A549 treated with AZD9567 at 1 μM for 4 hours (cell line): ENCODE results near the gene QSER1. TPM values are rescaled to one million over a fixed set of nuclear protein-coding genes. Genes with fewer than 3 reads are reported as not detected.

Experiments used
- total RNA-seq: library from RNA; stranded (reverse); fragments of 200-300 nt; extraction: Qiagen RNA extraction; gene quantifications from 5 replicates; pipeline ENCODE4 v1.2.3, GENCODE V29; 2022; ENCODE audit not compliant: insufficient read depth

The QSER1 gene
- total RNA-seq: 13.6 to 26.3 TPM (median 17.5 TPM) in 5 replicates

DNA sequence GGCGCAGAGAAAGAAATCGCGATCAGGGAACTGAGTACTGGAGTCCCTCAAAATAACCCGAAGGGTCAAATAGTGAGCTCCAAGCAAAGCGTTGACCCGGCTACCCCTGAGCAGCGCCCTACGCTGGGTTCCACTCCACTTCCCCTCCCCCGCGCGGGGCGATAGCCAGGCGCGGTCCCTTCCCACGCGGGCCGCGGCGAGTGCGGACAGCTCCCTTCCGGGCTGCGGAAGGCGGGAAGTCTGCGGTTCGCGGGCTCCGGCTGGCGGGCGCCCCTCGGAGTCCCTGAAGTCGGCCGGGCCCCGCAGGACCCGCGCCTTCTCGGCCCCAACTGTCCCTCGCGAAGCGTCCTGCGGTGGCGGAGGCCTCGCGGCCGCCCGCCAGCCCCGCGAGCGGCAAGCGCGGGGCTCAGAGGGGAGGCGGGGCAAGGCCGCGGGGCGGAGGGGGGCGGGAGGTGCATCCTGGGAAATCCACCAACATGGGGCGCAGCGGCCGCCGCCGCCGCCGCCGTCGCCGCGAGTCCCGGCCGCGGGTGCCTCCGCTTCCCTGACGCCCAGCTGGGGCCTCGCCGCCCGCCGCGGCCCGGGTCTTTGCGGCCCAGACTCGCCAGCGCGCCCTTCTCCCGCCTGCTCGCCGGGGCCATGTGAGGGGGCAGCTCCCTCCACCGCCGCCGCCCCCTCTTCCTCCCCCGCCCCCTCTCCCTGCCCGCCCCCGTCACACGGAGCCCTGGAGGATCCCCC is at the start of gene QSER1:
QSER1 (plus strand) TSS at position 457 of the 738 bp plus-strand sequence. CDS start 315 bp downstream, outside the sequence.

GRCh38 chr11:33015621-33016551 is 123.3 kb downstream of the QSER1 start, which contains the start of gene DEPDC7:
DEPDC7 (plus strand) TSS chr11:33015878; CDS start chr11:33015956, 78 bp downstream.

Other genes with a start within 250 kb of the QSER1 start
- 0.02 to 0.05 TPM in 2 of 5 replicates, not detected in the others for gene CCDC73, start 98.1 kb upstream of the QSER1 start, total RNA-seq
- gene PRRG4, start 62.9 kb upstream of the QSER1 start, total RNA-seq: 0.91 to 1.4 TPM (median 1.3 TPM) in 5 replicates
- 7.2 to 11.3 TPM (median 8.1 TPM) in 5 replicates for gene DEPDC7, start 123.1 kb downstream of the QSER1 start, total RNA-seq
- gene TCP11L1, start 146.8 kb downstream of the QSER1 start, total RNA-seq: 17.0 to 33.9 TPM (median 21.4 TPM) in 5 replicates